ENCODE data around the gene MLIP. TPM values are rescaled to one million over a fixed set of nuclear protein-coding genes. Genes with fewer than 3 reads are reported as not detected.
"Not testable (repeated sequence)": the region's sequence is repeated elsewhere in the genome, so short reads cannot be mapped to it uniquely, and the experiment has no call there.

MLIP gene
- total and polyA plus RNA-seq, 3 donors from 2014 or later, result 0.43 to 1.6 (median 0.63) TPM

DNA sequence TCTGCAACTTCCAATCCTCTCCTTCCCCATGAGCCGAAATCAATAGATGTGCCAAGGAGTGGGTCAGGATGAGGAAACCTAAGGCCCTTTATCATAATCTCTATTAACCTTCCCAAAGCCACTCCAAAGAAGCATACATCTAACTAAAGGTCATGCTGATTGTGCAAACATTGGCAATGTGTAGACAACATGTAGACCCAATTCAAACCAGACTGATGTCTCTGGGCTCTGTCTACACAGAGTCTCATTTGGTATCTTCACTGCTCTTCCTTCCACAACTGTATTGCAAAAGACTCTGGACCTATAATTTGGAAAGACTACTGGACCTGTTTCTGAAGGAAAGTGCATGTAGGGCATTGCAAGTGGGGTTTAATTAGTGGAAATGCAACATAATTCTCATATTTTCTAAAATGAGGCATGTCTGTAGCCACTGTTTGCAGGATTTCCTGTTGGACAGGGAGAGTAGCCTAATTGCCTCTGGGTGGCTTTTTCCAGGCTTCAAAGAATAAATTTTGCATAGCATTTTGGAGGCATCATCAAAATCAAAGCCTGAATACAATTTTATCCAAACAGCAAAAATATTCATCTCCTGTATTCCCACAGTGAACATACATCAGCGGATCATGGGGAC is 35.0 kb upstream of the MLIP start:
- H3K36me3 ChIP-seq (ENCODE audit: low read depth, missing control alignments), result no peaks in the 10 kb centered on the region
- intact Hi-C loops (cut with DNase I; ENCODE audit: low total_unique reads), result no loop called here
- no peak overlapping the region for H3K27ac ChIP-seq
- H3K4me1 ChIP-seq, result no peaks in the 10 kb centered on the region
- DNase-seq, result no peak
- H3K9me3 ChIP-seq, result no peaks in the 10 kb centered on the region
- H3K27me3 ChIP-seq, result no peaks in the 10 kb centered on the region
- 72 to 84% methylated on average over 2 of the region's 2 CpGs for WGBS, 2 donors
- no peak overlapping the region for H3K4me3 ChIP-seq
- TF ChIP-seq POLR2A (IDR thresholded peaks at IDR 0.05) (no peak), CTCF (IDR thresholded peaks at IDR 0.05) (no peak)

DNA sequence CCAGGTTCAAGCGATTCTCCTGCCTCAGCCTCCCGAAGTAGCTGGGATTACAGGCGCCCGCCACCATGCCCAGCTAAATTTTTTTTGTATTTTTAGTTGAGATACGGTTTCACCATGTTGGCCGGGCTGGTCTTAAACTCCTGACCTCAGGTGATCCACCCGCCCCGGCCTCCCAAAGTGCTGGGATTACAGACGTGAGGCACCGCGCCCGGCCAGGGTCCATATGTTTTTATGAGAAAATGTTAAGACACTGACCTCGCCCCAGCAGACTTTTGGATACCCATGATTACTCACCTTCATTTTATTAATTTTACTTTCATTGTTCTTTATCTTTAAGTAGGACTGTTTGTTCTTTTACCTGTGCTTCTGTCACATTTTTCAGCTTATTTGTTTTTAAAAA is 29.7 kb upstream of the MLIP start:
- H3K4me1 ChIP-seq; H3K4me3 ChIP-seq; DNase-seq; H3K36me3 ChIP-seq (ENCODE audit: low read depth, missing control alignments); H3K27ac ChIP-seq; intact Hi-C loops (cut with DNase I; ENCODE audit: low total_unique reads); H3K9me3 ChIP-seq; H3K27me3 ChIP-seq: not testable (repeated sequence)
- 58 to 79% methylated on average over 13 of the region's 13 CpGs for WGBS, 2 donors

DNA sequence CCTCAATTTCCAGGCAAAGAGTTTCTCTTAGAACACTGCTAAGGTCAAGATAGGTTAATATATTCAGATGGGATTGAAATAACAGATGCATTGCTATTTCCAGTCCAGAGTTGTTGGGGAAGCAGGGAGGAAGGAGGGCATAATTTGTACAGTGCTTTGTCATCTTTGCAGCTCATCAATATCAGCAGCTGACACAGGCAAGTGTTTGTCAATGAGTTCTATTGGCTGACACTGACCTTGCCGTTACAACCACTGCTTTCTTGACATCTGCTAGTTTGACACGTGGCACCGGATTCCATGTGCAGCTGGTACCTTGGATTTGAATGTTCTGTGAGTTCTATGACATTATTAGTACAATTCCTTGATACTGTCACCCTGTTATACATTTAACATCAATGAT is 28.0 kb upstream of the MLIP start:
- DNase-seq, result no peak
- H3K4me1 ChIP-seq, result no peaks in the 10 kb centered on the region
- no peak overlapping the region for H3K4me3 ChIP-seq
- WGBS, 2 donors, result 85 to 90% methylated on average over 3 of the region's 3 CpGs
- no peak for TF ChIP-seq CTCF (IDR thresholded peaks at IDR 0.05)
- no peaks in the 10 kb centered on the region for H3K27me3 ChIP-seq
- no peaks in the 10 kb centered on the region for H3K36me3 ChIP-seq (ENCODE audit: low read depth, missing control alignments)
- intact Hi-C loops (cut with DNase I; ENCODE audit: low total_unique reads), result no loop called here
- no peak overlapping the region for H3K27ac ChIP-seq
- no peaks in the 10 kb centered on the region for H3K9me3 ChIP-seq

GRCh38 chr6:54084231-54084630 is 27.0 kb upstream of the MLIP start:
- Histone ChIP-seq H3K4me3 (no peak overlapping the region), H3K9me3 (no peaks in the 10 kb centered on the region), H3K4me1 (no peaks in the 10 kb centered on the region), H3K27me3 (no peaks in the 10 kb centered on the region), H3K36me3 (ENCODE audit: low read depth, missing control alignments) (no peaks in the 10 kb centered on the region), H3K27ac (no peak overlapping the region)
- DNase-seq, result no peak
- WGBS, 2 donors, result 60 to 69% methylated on average over 2 of the region's 2 CpGs
- intact Hi-C loops (cut with DNase I; ENCODE audit: low total_unique reads), result no loop called here
- no peak for TF ChIP-seq CTCF (IDR thresholded peaks at IDR 0.05)
- TF ChIP-seq POLR2A (IDR thresholded peaks at IDR 0.05), result no peak

GRCh38 chr6:54085047-54085446 is 26.2 kb upstream of the MLIP start:
- Histone ChIP-seq H3K9me3 (no peaks in the 10 kb centered on the region), H3K4me3 (no peak overlapping the region), H3K27me3 (no peaks in the 10 kb centered on the region), H3K27ac (no peak overlapping the region), H3K36me3 (ENCODE audit: low read depth, missing control alignments) (no peaks in the 10 kb centered on the region), H3K4me1 (no peaks in the 10 kb centered on the region)
- TF ChIP-seq CTCF (IDR thresholded peaks at IDR 0.05) (no peak), POLR2A (IDR thresholded peaks at IDR 0.05) (no peak)
- 33 to 39% methylated on average over 2 of the region's 2 CpGs for WGBS, 2 donors
- intact Hi-C loops (cut with DNase I; ENCODE audit: low total_unique reads), result no loop called here
- DNase-seq, result no peak
